Glomerular endothelial cell (primary cell): Measurements from ENCODE around the gene SLC19A1. TPM values are rescaled to one million over a fixed set of nuclear protein-coding genes. Genes with fewer than 3 reads are reported as not detected.

Experiments used
- DNase-seq: peaks from one replicate; pipeline ENCODE4 v3.0.0-alpha.2; 2011; ENCODE audit warnings: low read depth, low spot score; ENCODE audit errors: extremely low read depth
- total RNA-seq: library from RNA; depleted of rRNA; stranded (reverse); fragments of >200 nt; gene quantifications from 2 replicates; pipeline ENCODE4 v1.2.3, GENCODE V29; 2015

The SLC19A1 gene
- total RNA-seq, 1 donor from 2014 or later: 16.9 TPM

GRCh38 chr21:45482899-45483821, 59.1 kb downstream of the SLC19A1 start:
- DNase-seq: no peak

- no peak for DNase-seq
Observed at GRCh38 chr21:45481977-45482898, 60.0 kb downstream of the SLC19A1 start.

- DNase-seq: no peak
Observed at GRCh38 chr21:45481566-45481965, 60.7 kb downstream of the SLC19A1 start.

- no peak for DNase-seq
Observed at GRCh38 chr21:45480701-45481500, 61.3 kb downstream of the SLC19A1 start.

- no peak for DNase-seq
Observed at GRCh38 chr21:45479691-45480675, 62.3 kb downstream of the SLC19A1 start.

GRCh38 chr21:45478816-45479669, 63.2 kb downstream of the SLC19A1 start:
- no peak for DNase-seq

- no peak for DNase-seq
Observed at GRCh38 chr21:45478115-45478801, 64.0 kb downstream of the SLC19A1 start.

- no peak for DNase-seq
Observed at GRCh38 chr21:45477176-45478114, 64.8 kb downstream of the SLC19A1 start.

GRCh38 chr21:45476582-45476981, 65.7 kb downstream of the SLC19A1 start:
- no peak for DNase-seq

GRCh38 chr21:45475797-45476570, 66.3 kb downstream of the SLC19A1 start:
- DNase-seq: no peak

GRCh38 chr21:45475004-45475685, 67.1 kb downstream of the SLC19A1 start:
- no peak for DNase-seq

GRCh38 chr21:45474323-45474950, 67.8 kb downstream of the SLC19A1 start:
- DNase-seq: no peak

- DNase-seq: no peak
Observed at GRCh38 chr21:45473496-45474322, 68.5 kb downstream of the SLC19A1 start.
